Neural cell (in vitro differentiated cells): ENCODE results near the gene ABCA1.

ENCODE experiments used
- CTCF ChIP-seq: fragments of 450-650 bp; IDR thresholded peaks from 2 replicates; pipeline ENCODE4 v1.5.1; 2014; ENCODE audit warnings: antibody characterized with exemption, mild to moderate bottlenecking, moderate library complexity; ENCODE audit not compliant: poor library complexity, severe bottlenecking
- POLR2AphosphoS5 ChIP-seq: IDR thresholded peaks from 2 replicates; pipeline ENCODE4 v1.6.1; 2012

DNA sequence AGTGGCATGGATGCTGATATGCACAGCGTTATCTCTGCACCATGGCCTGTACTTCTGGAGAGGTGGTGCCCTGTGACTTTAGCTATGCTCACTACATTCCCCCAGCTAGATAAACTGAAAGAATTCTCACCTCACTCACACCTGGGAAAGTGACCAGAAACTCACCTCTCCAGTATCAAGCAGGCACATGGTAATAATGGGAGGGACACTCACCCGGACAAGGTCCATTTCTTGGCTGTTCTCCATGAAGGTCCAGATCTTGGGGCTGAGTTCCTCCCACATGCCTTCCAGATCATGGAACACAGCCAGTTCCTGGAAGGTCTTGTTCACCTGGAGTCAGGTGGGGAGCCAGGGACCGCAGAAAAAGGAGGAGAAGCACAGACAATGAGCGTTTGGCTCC, 91.2 kb downstream of the ABCA1 start:
- no peak for TF ChIP-seq POLR2AphosphoS5
- TF ChIP-seq CTCF, result no peak
